ENCODE data around the gene SLC25A44. TPM values are rescaled to one million over a fixed set of nuclear protein-coding genes. Genes with fewer than 3 reads are reported as not detected.

SLC25A44 gene
- total and polyA plus RNA-seq, 9 donors, result 6.8 to 21.0 (median 16.8) TPM

DNA sequence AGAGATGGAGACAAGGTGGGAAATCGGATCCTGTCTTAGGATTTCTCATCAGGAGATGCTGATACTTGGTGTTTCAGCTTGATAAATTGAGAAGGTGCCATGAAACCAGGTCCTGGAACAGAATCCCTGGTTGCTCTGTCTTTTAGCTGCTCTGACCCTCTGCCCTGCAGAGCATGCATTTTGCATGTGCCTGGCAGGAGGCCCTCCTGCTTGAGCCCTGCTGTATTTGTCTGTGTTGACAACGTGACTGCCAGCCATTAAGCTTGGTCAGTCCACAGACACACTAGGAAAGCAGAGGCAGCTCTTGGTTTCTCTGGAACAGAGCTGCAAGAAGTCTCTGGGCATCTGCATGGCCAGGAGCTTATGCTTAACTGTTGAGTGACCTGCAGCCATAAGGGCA, 2.5 kb downstream of the SLC25A44 start:
- 64 to 72% (median 70%) methylated on average over 2 of the region's 2 CpGs for WGBS, 3 donors
- Histone ChIP-seq H3K36me3 (no peaks in the 10 kb centered on the region), H3K9me3 (no peaks in the 10 kb centered on the region), H3K4me1 (ENCODE audit: insufficient read depth) (no peaks in the 10 kb centered on the region), H3K4me3 (no peak overlapping the region), H3K27ac (no peak overlapping the region), H3K27me3 (no peaks in the 10 kb centered on the region)
- no peak for DNase-seq
- intact Hi-C loops (cut with DNase I), result no loop called here
- TF ChIP-seq, protein P1, sequence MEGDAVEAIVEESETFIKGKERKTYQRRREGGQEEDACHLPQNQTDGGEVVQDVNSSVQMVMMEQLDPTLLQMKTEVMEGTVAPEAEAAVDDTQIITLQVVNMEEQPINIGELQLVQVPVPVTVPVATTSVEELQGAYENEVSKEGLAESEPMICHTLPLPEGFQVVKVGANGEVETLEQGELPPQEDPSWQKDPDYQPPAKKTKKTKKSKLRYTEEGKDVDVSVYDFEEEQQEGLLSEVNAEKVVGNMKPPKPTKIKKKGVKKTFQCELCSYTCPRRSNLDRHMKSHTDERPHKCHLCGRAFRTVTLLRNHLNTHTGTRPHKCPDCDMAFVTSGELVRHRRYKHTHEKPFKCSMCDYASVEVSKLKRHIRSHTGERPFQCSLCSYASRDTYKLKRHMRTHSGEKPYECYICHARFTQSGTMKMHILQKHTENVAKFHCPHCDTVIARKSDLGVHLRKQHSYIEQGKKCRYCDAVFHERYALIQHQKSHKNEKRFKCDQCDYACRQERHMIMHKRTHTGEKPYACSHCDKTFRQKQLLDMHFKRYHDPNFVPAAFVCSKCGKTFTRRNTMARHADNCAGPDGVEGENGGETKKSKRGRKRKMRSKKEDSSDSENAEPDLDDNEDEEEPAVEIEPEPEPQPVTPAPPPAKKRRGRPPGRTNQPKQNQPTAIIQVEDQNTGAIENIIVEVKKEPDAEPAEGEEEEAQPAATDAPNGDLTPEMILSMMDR (IDR thresholded peaks at IDR 0.05), result no peak
- TF ChIP-seq POLR2A (IDR thresholded peaks at IDR 0.05) (no peak), EP300 (IDR thresholded peaks at IDR 0.05) (no peak)

DNA sequence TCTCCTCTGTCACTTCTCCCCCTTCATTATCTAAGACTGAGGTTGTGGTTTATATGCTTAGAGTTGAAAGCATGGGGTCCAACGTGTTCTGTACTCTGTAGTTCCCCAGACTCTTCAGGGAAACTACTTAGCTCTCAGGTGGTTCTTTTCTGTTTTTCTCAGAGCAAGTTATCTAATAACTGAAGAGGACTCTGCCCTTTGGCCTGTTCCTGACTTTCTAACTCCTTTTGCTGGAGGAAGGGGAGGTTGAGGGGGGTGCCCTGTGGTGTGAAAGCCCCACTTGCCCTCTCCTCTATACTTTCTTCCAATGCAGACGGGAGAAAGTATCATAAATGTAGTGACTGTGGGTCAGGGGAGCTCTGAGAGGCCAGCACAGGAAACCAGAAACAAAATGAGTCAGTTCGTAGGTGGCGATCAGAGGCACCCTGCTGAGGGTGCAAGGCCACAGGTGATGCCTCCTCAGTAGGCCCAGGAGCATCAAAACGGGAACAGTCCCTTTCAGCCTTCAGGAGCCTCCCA, 5.0 kb downstream of the SLC25A44 start:
- no peaks in the 10 kb centered on the region for H3K36me3 ChIP-seq
- no peak overlapping the region for H3K4me3 ChIP-seq
- 76 to 83% (median 81%) methylated on average over 5 of the region's 5 CpGs for WGBS, 3 donors
- H3K4me1 ChIP-seq (ENCODE audit: insufficient read depth), result no peaks in the 10 kb centered on the region
- TF ChIP-seq, protein P1 (IDR thresholded peaks at IDR 0.05), result no peak
- TF ChIP-seq POLR2A (IDR thresholded peaks at IDR 0.05), result no peak
- no peak for TF ChIP-seq EP300 (IDR thresholded peaks at IDR 0.05)
- no peaks in the 10 kb centered on the region for H3K27me3 ChIP-seq
- no peak overlapping the region for H3K27ac ChIP-seq
- intact Hi-C loops (cut with DNase I), result no loop called here
- no peak for DNase-seq
- no peaks in the 10 kb centered on the region for H3K9me3 ChIP-seq

DNA sequence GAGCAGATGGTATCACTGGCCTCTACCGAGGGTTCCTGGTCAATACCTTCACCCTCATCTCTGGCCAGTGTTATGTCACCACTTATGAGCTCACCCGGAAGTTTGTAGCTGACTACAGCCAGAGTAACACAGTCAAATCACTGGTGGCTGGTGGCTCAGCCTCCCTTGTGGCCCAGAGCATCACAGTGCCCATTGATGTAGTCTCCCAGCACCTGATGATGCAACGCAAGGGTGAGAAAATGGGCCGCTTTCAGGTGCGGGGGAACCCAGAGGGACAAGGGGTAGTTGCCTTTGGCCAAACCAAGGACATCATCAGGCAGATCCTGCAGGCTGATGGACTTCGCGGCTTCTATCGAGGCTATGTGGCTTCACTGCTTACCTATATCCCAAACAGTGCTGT, 6.1 kb downstream of the SLC25A44 start:
- TF ChIP-seq POLR2A (IDR thresholded peaks at IDR 0.05), result no peak
- TF ChIP-seq EP300 (IDR thresholded peaks at IDR 0.05), result no peak
- TF ChIP-seq, protein P1 (IDR thresholded peaks at IDR 0.05), result no peak
- H3K27ac ChIP-seq, result no peak overlapping the region
- H3K36me3 ChIP-seq, result no peaks in the 10 kb centered on the region
- H3K4me3 ChIP-seq, result no peak overlapping the region
- intact Hi-C loops (cut with DNase I), result no loop called here
- H3K4me1 ChIP-seq (ENCODE audit: insufficient read depth), result no peaks in the 10 kb centered on the region
- no peak for DNase-seq
- WGBS, 3 donors, result 92 to 97% (median 95%) methylated on average over 8 of the region's 8 CpGs
- H3K9me3 ChIP-seq, result no peaks in the 10 kb centered on the region
- no peaks in the 10 kb centered on the region for H3K27me3 ChIP-seq

DNA sequence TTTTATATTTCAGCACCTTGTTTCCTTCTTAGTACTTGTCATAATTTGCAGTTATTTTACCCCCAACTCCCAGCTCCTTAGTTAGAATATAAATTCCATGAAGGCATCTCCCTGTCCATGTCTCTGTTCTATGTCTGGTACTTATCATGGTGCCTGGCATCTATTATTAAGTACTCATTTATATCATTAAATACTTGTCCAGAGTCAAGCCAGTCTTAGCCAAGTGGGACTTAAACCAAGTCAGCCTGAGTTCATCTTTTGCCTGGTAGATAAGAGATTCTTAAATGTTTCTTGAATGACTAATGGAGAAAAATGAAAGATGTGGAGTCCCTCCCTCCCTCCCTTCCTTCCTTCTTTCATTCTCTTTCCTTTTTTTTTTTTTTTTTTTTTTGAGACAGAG, 9.4 kb downstream of the SLC25A44 start:
- DNase-seq, result no peak
- no peaks in the 10 kb centered on the region for H3K36me3 ChIP-seq

More for the DNA sequence above, 9.4 kb downstream of the SLC25A44 start:
- TF ChIP-seq EP300 (IDR thresholded peaks at IDR 0.05) (no peak), POLR2A (IDR thresholded peaks at IDR 0.05) (no peak)
- TF ChIP-seq, protein P1 (IDR thresholded peaks at IDR 0.05), result no peak
- no peaks in the 10 kb centered on the region for H3K27me3 ChIP-seq
- H3K9me3 ChIP-seq, result no peaks in the 10 kb centered on the region
- H3K27ac ChIP-seq, result no peak overlapping the region
- H3K4me3 ChIP-seq, result no peak overlapping the region
- H3K4me1 ChIP-seq (ENCODE audit: insufficient read depth), result no peaks in the 10 kb centered on the region
- intact Hi-C loops (cut with DNase I), result no loop called here
